Activated effector memory CD4-positive, alpha-beta T cell treated with Interleukin-2 at 50 U/mL for 16 hours (primary cell): ENCODE results near the gene GPC4.

Source experiments
- DNase-seq: peaks from one replicate; pipeline ENCODE4 v3.0.0-alpha.2; 2020

The GPC4 gene

DNA sequence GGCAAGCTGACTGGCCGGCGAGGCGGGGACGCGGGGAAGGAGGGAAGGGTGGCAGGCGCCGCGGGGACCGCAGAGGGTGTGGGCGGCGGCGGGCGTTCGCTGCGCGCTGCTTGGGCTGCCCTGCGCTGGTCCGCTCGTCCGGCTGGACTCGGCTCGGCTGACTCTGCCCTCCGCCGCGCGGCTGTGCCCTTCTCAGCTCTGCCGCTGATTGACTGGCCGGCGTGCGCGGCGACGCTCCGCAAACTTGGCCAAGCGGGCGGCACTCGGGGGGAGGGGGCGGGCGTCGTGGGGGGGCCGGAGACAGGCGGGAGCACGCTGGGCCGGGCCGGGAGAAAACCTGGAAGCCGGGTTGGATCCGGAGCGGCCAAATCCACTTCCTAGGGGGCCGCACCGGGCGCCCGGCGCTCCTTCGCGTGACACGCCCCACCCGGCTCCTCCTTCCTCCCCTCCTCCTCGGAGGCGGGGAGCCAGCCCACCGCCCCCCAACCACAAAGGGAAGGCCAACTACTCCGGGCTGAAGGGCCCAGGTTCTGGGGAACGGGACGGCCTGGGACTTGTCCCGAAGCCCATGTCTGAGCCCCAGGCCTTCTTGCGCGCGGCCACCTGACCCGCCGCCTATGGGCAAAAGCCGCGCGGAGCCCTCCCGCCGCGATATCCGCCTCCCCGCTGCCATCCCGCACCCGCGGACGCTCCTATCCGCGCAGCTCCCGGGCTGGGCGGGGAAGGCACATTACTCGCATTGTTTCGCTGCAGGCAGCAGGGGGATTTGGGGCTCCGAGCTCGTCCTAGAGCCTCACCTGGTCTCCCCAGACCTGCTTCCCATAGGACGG, at the start of gene GPC4:
Gene GPC4, minus strand, starts transcription at position 214 of the 830 bp plus-strand sequence. CDS start 524 bp downstream, outside the sequence.
- DNase-seq = no peak

GRCh38 chrX:133461231-133461630, 45.9 kb upstream of the GPC4 start:
- DNase-seq = no peak

GRCh38 chrX:133454924-133455323, 39.6 kb upstream of the GPC4 start:
- DNase-seq = no peak

- no peak for DNase-seq
These were observed 39.2 kb upstream of the GPC4 start for GRCh38 chrX:133454491-133454914.

- DNase-seq = no peak
These were observed 33.3 kb upstream of the GPC4 start for GRCh38 chrX:133448512-133449076.

DNA sequence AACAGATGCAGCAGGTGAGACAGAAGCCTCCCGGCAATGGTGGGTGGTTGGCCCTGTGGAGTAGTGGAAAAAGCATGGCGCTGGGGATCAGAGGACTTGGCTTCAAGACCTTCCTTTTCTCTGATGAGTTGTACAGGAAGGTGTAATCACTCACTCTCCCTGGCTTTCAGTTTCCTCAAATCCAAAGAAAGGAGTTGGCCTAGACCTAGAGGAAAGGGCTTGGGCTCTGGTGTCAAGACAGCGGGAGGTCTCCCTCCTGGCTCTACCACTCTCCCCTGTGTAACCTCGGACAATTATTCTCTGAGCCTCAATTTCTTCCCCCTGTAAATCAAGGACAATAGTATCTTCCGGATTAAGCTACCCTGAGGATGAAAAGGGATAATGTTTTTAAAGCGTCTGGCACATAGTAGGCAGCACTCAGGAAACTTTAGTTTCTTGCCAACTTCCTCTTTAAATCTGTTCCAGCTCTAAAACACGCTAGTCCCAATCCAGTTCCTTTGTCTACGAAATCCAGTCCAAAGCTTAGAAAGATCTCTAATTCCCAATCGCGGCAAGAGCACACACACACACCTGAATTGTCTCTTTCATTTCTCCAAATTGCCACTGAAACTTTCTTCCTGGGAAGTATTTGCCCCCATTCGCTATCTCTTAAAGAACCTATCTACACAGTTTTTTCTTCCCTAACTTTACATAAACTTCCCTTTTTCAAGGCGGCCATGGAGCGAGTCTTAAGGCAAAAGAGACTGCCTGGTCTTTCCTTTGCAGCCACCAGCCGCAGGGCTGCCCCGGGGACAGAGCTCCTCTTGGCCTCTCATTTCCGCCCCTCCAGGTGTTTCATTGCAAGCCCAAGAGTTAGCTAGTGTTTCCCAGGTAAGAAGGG, 29.9 kb upstream of the GPC4 start:
- no peak for DNase-seq

DNA sequence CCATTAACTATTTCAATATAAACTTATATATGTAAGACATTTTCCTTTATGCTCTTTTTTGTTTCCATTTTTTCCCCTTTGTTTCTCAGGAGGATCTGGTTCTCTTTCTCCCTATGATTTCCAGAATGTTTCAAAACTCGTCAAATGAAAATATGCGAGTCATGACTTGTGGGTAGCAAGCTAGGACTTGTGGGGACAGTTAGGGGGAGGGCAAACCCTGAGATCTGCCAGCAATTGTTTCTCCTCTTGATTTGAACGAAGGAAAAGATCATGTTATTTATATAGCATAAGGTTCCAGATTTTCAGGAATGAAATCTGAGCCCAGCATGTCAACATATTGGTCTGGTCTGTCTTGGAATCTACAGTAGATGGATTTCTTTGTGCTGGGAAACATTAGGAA, 28.9 kb upstream of the GPC4 start:
- no peak for DNase-seq

DNA sequence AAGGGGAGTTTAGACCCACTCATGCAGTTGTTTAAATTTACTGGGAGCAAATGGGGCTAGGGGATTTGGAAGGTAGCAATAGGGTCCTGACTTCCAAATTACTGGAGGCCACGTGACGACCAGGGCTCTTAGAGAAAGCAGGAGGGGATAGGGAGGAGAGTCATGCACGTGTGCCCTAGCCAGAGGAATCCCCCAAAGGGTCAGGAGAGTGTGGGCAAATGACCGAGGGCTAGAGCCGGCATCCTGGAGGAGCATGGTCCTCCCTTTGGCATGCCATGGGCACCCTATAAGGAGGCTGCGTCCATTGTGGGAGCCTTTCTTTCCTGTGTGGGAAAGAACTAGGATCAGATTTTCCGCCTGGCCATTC, 25.5 kb upstream of the GPC4 start:
- no peak for DNase-seq

DNA sequence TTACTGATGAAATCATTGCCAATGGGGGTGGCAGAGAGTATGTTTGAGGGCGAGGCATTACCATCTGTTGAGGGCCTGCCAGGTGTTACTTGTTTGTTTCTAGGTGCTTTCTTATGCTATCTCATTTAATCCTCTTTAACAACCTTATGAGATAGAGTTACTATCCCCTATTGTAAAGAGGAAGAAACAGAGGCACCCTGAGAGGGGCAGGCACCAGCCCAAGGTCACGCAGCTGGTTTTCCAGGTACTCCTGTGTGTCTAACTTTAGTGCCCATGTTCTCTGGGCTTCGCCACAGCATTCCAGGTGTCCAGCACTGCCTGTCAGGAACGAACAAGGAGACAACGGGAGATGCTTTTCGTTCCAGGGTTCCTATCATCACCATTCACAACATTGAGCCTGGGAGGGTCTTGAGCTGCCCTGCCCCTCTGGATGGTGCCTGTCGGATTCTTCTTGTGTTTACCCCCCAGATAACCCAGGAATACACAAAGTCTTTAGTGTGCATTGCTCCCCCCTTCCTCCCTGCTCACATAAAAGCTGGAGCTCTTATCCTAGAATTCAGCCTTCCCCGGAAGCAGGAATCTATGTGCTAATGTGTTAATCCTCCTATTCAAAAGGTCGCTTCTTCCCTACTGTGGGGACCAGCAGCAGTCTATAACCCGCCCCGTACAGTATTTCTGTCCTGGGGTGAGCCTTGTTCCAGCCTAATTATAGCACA, 24.9 kb upstream of the GPC4 start:
- DNase-seq = no peak

- no peak for DNase-seq
These were observed 22.5 kb upstream of the GPC4 start for GRCh38 chrX:133437766-133438165.

GRCh38 chrX:133437356-133437755, 22.1 kb upstream of the GPC4 start:
- DNase-seq = no peak

DNA sequence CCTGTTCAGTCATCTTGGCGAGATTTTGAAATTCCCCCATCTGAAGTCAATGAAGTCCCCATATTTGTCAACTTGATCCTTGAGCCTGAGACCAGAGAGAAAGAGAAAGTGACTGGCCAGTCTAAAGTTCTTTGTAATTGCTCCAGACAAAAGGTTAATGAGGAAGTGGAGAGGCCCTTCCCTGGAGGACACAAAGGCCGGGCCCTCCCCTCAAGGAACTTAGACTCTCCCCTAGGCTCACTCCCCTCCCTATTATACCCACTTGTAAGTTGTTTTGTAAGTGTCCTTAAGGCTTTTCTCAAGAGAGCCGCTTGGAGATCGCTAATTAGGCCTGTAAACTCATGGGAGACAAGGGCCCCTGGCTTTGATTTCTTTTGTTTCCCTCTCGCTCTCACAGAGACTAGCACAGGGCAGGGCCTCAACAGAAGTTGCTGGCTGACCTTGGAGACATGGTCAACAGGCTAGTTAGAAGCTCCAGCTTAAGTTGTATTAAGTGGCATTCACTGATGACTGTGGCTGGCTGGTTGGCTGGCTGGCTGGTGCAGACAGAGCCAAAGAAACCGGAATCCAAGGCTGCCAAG, 20.3 kb upstream of the GPC4 start:
- DNase-seq = no peak

DNA sequence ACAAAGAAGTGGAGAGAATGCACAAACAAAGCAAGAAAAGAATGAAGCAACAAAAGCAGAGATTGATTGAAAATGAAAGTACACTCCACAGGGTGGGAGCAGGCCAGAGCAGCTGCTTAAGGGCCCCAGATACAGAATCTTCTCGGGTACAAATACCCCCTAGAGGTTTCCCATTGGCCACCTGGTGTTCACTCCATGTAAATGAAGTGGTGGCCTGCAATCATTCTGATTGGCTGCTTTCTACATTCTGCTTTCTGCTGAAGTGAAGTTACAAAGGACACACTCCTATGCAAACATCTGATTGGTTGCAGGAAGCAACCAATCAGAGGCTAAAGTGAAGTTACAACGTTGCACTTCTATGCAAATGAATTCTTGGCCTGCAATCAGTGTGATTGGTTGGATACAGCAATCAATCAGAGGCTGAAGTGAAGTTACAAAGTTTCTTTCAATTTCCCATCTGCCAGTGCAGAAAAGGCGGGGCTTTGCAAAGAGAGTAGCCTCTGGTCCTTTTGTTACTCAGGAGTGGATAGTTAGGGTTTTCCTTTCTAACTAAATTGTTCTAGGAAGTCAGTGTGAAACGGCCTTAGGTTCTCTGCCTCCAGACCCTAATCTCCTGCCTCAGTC, 19.0 kb upstream of the GPC4 start:
- no peak for DNase-seq

DNA sequence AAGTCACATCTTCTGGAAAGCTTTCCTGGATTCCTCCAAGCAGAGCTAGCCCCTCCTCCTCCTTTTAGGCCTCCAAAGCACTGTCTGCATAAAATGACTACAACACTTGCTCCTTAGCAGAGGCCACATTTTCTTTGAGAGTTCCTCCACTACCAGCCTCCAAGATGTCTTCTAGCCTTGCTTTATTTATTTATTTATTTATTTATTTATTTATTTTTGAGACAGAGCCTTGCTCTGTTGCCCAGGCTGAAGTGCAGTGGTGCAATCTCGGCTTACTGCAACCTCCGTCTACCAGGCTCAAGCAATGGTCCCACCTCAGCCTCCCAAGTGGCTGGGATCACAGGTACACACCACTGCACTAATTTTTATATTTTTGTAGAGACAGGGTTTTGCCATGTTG, 4.6 kb upstream of the GPC4 start:
- no peak for DNase-seq

- no peak for DNase-seq
These were observed 3.3 kb upstream of the GPC4 start for GRCh38 chrX:133418588-133418987.

GRCh38 chrX:133417364-133417763, 2.1 kb upstream of the GPC4 start:
- no peak for DNase-seq

- DNase-seq = no peak
These were observed 648 bp downstream of the GPC4 start for GRCh38 chrX:133414406-133415275.

DNA sequence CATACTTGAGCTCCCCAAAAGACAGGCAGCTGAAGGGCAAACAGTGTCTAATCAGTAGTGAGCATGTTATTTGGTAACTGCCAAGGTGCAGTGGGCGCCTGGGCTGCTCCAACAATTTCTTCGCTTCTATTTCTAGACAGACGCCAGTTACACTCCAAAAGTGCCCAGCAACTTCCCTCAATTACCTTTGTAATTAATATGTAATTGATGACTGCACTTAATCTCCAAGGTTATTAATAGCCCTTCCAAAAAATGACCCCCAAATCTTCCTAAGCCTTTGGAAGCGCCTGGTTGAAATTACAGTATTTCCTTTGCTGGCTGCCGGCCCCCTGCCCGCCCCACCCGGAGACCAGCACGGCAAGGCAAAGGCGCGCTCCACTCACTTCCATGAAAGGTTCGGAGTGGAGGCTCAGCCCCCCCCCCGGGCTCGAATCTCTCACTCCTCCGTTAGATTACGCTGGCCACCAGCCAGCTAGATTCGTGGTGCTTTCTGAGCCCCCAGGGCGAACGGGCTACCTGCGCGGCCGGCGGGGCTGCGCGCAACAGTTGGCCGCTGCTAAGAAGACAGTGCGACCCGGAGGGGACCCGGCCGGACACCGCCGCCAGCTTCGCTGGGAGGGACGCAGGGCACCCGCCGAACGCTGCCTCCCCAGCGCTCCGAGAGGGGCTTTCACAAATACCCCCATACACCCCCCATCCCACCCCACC, 1.9 kb downstream of the GPC4 start:
- DNase-seq = no peak

- DNase-seq = no peak
These were observed 2.6 kb downstream of the GPC4 start for GRCh38 chrX:133412665-133413064.

DNA sequence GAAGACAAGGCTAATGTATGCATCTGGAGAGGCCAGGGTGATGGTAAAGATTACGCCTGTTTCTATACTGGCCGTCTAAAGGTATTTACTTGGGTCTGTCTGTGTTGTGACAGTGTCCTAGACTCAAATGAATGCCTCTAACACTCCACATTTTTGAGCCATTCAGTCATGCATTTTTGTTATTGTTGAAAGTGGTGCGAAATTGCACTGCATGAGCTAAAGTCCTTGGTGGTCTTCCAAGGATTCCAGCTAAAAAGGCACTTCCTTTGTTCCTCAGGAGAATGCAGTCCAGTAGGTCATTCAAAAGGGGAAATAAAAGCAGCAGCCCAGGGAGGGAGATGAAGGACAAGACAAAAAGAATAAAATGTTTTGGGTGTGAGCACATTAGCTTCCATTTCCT, 3.0 kb downstream of the GPC4 start:
- DNase-seq = no peak

- no peak for DNase-seq
These were observed 4.7 kb downstream of the GPC4 start for GRCh38 chrX:133410550-133410949.
